ENCODE results near the gene DUSP9.
"Not testable (repeated sequence)": the region's sequence is repeated elsewhere in the genome, so short reads cannot be mapped to it uniquely, and the experiment has no call there.

Gene DUSP9, protein sequence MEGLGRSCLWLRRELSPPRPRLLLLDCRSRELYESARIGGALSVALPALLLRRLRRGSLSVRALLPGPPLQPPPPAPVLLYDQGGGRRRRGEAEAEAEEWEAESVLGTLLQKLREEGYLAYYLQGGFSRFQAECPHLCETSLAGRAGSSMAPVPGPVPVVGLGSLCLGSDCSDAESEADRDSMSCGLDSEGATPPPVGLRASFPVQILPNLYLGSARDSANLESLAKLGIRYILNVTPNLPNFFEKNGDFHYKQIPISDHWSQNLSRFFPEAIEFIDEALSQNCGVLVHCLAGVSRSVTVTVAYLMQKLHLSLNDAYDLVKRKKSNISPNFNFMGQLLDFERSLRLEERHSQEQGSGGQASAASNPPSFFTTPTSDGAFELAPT

DNA sequence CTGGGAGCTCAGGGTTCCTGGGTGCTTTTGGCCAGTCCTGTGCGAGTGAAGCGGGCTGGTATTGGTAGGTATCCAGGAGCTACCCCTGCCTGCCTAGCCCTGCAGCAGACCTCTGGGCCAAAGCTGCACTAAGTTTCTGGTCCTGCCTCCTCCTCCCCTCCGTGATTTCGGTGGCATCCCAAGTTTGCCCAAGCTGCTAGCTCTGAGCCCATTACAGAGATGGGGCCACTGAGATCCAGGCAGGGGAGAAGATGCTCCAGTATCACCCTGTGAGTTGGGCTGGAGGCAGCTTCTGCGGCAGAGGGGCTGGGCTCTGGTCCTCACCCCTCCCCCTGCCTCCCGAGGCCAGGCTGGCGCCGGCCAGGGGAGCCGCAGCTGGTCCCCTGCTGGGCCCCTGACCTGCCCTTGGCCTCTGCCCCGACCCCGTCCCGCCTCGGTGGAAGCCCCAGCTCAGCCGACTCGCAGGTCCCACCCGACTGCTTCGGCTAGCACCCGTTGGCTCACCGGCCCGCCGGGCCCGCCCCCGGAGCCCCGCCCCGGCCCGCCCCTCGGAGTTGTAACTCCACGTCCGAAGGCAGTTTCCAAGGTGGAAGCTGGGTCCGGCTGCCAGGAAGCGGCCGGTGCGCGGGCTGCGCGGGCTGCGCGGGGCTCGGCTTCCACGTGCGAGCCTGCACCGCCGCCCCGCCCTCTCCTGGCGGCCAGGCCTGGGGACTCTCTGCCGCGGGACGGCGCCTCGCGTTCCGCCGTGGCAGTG is at the start of gene DUSP9:
Gene DUSP9 (plus strand): TSS at position 584 of the 754 bp plus-strand sequence. CDS start 751 bp downstream, outside the sequence.
- no peak for DNase-seq

DNA sequence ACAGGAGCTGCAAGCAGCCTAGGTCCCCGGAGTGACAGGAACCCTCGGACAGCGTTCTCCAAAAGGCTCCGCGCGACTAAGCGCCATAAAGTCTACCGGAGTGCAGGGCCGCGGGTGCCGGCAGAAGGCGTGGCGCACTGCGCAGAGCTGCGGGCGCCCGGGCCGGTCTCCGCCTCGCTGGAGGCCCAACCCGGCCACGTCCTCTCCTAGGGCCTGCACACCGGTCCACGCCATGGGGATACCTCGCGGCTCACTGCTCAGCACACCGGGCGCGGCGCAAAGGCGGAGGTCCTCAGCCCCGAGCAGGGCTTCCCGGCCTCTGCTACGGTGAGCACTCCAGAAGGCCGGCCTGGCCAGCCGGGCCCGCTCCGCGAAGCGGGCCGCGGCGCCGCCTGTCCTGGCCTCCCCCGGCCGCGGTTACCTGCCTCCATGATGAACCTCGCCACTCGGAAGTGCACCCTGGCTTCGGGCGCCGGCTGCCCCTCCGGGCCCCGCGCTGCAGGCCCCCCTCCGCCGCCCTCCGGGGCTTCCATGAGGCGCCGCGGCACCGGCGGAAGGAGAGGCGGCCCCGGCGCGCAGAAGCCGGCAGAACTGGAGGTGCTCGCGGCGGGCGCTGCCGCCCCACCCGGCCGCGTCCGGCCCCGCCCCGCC is 48.3 kb upstream of the DUSP9 start, which contains the start of gene CCNQ:
Gene CCNQ (minus strand): TSS at position 599 of the 651 bp plus-strand sequence. CDS start 66 bp downstream, at position 533.
- DNase-seq, result peak; percentile 13

DNA sequence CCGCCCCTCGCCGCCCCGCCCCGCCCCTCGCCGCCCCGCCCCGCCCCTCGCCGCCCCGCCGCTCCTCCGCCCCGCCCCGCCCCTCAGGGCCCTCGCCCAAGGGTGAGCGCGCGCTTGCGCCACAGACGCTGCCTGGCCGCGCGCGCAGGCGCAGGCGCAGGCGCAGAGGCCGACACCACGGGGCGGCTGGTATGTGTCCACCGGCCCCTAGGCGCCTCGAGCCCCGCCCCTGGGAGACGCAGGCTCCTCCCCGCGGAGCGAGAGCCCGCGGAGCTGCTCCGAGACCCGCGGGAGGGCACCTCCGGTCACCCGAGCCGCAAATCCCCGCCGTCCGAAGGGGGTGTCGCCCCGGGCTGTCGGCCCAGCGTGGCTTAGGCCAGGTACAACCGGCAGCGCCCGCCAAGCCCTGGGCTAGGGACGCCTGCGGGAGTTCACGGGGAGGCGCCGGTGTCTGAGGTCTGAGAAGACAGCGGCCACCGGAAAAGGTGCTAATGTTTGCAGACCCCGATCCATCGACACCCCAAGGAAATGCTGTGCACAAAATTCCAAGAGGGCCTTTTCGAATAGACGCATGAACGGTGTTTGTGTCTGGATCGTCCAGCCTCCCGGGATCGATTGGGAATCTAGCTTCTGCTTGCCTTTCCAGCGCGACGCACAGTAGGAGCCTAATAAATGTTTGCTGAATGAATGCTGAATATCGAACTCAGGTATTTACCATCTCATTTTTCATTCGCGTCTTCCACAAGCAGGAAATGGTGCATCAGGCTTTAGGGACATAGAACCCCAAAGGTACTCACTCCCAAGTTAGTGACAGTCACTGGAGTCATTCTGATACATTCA is 47.6 kb upstream of the DUSP9 start:
- DNase-seq, result peak; percentile 84

DNA sequence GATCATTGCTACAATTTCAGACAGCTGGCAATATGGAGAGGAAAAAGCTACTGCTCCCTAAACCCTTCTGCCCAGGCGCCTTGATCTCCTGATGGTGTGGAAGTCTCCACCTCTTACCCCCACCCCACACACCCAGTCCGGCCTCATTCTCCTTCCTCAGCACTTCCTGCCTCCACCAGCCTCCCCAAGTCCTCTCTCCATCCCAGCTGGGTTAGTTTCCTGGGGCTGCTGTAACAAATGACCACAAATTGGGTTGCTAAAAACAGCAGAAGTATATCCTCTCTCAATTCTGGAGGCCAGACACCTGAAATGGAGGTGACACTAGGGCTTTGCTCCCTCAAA is 47.0 kb upstream of the DUSP9 start:
- DNase-seq, result peak; percentile 17

DNA sequence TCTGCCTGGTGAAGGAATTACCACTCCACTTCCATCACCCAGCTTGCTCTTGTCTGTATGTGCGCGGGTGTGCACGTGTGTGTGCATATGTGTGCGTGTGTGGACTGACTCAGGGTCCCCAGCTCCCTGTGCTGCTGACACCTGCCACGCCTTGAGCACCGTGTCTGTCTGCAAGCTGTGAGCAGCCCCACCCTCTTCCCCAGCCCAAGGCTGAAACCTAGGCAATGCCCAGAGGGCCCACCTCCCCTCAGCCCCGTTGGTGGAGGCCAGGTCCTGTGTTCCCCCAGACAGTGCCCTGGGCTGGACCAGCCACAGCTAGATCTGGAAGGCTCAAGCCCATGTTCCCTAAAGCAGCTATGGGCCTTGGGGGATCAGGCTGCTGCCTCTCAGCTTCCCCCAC is 46.1 kb upstream of the DUSP9 start:
- DNase-seq, result no peak

DNA sequence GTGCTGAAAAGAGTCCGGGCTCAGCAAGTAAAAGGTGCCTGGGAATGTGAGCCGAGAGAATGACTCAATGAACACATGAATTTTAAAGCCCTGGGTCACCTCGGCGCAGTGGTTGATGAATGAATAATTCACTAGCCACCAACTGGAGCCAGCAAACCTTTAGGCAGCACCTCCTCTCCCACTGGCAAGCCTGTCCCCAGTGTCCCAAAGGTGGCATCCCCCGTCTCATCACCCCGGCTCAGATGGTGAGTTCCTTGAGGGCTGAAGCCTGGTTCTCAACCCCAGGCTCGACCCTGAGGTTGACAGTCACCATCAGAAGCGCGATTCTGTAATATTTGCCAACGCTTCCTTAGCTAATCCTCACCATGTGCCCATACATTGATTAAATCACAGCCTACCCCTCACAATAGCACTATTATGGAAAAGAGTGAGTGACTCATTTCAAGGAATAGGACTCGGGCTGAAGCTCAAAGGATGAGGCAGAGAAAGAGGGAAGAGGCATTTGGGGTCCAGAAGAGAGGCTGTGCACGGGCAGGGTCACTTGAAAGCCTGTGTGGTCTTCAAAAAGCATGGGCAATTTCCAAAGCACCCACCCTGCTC is 45.4 kb upstream of the DUSP9 start:
- DNase-seq, result no peak

DNA sequence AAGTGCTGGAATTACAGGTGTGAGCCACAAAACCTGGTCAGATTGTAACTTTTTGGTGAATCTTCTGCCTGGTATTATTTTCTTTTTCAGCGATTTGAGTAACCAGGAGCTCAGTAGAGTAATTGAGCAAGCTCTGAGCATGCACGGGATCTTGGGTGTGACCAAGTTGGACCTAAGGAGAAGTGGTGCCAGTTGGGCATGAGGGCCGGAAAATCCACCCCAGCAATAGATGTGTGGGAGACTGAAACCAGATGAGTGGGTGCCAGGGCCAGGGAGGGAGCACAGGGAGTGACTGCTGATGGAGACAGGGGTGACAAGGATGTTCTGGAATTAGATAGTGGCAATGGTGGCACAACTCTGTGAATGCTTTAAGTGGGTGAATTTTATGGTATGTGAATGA is 44.4 kb upstream of the DUSP9 start:
- DNase-seq, result no peak

DNA sequence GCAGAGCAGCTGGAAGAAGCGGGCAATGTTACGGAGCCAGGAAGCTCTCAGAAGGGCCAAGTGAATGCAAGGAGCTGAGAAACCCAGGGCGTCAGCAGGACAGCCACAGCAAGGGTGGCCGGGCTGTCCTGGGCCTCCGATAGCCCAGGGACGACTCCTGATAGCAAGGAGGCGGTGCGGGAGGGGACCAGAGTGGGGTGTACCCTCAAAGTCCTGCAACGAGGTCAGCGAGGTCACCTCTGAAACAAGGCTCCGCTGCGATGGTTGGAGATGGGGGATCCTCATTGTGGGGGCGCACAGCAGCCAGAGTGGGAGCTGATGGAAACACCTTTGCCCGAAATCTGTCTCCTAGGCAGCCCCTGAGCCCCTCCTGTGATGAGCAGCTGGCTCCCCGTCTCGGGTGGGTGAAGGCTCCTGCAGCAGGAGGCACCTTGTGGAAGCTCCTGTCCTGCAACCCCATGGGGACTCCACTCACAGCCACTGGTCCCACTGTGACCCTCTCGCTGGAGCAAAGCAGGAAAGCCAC is 43.8 kb upstream of the DUSP9 start:
- DNase-seq, result no peak

DNA sequence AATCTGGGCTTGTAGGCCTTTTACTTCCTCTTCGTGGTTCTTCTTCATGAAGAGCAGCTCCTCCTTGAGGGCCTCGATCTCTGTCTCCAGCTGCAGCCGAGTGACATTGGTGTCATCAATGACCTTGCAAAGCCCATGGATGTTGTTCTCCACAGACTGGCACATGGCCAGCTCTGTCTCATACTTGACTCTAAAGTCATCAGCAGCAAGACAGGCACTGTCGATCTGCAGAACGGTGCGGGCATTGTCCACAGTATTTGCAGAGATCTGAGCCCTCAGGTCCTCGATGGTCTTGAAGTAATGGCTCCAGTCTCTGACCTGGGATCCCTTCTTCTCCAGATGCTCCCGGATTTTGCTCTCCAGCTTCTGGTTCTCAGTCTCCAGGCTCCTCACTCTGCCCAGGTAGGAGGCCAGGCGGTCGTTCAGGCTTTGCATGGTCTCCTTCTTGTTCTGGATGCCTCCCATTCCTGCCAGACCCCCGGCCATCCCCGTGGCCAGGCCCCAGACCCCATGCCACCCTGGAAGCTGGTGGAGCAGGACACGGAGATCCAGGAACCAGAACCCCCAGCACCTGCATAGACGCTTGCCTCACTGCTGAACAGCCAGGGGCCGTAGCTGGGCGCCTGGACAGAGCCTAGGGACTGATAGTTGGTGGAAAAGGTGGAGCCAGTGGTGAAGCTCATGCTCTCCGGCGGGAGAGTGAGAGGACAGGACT is 42.2 kb upstream of the DUSP9 start:
- not testable (repeated sequence) for DNase-seq

DNA sequence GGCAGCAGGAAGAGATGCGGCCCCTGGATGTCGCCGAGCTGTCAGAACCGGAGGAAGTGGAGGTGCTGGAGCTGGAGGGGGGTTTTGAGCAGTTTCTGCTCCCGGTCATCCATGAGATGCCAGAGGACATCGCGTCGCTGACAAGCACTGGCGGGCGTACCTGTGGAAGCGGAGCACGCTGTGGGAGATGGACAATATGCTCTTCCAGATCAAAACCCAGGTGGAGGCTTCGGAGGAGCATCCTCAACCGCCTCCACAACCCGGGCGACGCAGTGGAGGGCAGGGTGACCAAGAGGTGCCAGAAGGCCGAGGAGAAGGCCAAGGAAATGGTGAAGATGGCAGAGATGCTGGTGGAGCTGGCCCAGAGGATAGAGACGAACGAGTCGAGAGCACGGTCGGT is 40.5 kb upstream of the DUSP9 start:
- DNase-seq, result no peak

DNA sequence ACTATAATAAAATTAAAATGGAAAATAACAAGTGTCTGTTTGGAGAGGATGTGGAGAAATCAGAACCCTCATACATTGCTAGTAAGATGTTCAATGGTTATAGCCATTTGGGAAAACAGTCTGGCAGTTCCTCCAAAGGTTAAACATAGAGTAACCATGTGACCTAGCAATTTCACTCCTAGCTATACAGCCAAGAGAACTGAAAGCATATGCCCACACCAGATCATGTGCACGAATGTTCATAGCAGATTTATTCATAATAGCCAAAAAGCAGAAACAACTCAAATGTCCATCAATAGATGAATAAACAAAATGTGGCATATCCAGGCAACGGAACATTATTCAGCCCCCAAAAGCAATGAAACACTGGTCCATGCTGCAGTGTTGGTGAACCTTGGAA is 38.6 kb upstream of the DUSP9 start:
- DNase-seq, result no peak

DNA sequence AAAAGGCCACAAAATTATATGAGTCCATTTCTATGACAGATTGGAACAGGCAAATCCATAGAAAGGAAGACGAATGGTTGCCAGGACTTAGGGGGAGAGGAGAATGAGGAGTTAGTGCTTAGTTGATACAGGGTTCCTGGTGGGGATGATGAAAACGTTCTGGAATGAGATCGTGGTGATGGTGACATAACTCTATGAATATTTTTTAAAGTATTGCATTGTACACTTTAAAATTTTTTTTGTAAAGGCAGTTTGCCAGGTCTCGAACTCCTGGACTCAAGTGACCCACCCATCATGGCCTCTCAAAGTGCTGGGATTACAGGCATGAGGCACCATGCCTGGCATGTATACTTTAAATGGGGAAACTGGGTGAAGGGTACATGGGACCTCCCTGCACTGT is 38.2 kb upstream of the DUSP9 start:
- no peak for DNase-seq

DNA sequence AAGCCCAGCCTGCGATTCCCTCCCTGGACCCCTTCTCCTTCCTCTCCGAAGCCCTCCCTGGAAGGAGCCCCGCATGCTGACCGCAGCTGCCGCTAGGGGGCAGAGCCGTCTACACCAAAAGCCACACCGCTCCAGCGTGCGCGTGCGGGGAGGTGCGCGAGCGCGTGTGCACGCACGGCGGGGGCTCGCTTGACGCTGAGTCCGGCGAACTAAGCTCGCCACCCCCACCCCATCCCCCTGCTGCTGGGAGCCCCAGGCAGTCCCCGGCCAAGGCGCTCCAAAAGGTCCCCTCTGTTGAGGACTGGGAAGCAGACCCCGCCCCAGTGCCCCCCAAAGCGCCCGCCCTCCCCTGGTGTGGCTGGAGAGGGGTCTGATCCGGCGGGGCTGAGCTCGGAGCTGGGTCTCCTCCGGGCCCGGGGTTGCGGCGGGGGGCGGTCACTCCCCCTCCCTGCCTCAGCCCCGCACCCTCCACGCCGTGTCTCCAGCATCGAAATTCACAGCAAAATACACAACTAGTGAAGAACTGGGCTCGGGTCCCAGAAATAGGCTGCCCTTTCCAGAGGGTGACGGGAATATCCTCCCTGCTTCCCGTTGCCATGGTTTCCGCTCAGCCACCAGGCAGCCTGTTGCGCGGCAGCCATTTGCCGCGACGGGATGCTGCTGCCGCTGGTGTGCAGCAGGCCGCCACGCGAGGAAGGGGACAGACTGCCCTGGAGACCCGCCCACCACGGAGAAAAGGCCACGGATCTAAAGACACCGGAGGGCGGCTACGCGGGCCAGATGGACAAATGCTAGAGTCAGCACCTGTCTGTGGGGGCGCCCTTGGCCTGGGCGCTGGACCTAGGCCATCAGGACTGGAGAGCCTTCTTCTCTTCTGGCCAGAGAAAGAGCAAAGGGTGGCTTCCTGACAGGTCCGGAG is 36.8 kb upstream of the DUSP9 start:
- peak; percentile 53 for DNase-seq

DNA sequence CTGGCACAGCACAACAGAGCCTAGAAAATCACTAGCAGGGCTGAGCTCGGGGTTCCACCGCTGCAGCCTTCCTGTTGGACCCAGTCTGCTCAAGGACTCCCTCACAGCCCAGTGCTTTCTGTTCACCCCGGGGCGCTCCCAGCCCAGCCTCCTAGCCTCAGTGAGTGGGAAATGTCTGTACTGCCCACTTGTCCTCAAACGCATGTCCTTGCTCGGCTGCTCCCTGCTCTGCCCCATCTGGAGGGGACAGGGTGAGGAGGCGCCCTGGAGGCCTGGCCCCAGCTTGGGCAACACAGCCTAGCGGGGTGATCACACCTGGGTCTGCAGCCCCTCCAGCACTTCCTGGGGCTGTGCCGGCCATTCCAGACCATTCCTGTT is 36.2 kb upstream of the DUSP9 start:
- DNase-seq, result no peak

DNA sequence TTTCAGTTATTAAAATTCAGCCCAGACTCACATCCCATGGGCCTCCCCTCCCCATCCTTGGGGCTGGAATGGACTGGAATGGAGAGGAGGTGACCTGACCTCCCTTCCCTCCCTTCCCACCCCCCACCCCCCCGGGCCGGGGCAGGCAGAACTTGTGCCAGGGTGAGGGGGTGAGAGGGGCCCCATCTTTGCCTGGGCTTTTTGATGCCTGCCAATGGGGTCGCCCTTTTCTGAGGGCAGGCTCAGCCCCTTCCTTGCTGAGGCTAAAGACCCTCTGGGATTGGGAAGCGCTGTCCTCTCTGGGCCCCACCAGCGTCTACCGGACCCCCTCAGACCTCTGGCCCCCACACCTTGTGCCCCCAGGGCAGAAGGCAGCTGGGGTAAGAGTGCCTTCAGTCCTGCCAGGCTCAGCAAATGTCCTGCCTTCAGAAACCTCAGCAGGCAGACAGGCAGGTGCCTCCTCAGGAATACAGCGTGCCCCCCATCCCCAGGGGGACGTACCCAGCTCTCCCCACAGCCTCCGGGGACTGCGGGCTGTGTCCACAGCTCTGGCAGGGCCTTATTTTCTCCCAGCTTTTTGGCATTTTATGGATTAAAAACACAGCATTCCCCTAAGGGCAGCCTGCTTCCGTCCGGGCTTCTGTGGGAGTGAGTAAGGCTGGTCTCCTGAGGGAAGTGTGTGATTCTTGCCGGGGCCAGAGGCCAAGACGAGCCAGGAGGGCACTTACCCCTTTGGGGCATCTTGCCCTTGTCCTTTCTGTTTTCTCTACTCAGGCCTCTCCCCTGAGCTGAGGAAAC is 35.5 kb upstream of the DUSP9 start:
- DNase-seq, result no peak

DNA sequence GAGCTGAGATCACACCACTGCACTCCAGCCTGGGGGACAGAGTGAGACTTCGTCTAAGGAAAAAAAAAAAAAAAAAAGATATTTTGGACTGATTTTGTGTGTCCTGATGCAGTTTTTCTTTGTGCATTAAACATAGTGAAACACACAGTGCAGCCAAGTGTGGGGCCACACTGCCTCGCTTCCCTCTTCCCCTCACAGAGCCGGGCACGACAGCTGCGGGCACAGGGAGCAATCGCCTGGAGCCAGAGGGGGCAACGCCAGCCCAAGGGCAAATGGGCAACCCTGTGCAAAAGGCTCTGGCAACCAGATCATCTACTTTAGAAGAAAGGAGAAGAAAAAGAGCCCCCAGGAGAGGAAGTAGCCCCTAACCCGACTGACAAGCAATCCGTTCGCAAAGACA is 34.6 kb upstream of the DUSP9 start:
- DNase-seq, result no peak

DNA sequence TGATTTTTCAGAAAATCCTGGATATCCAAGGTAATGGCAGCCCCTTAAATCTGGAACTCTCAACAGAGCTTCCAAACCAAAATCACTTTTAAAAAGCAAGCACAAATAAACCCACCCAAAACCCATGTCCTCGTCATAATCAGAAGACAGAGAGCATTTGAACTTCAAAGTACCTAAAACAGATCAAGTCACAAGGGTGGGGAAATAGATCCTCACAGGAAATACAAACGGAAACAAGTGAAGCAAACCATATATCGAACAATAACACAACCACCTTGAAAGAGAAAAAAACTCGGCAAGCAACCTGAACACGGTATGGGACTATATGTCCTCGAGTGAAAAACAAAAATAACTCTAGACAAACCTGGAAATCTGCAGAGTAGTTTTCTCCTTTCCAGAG is 32.2 kb upstream of the DUSP9 start:
- DNase-seq, result no peak

DNA sequence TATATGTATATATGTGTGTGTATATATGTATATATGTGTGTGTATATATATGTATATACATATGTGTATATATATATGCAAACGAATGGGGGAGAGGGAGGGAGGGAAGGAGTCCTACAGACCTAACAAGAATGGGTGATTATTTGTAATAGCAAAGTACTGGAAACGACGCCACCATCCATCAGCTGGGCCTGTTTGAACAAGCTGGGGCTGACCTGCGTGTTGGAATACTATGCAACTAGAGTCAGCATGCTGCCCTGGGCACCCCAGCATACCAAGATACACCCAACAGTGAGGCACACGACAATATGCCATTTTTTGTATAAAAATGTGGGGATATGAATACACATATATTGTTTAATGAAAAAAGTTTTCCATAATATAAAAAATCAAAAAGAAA is 26.4 kb upstream of the DUSP9 start:
- no peak for DNase-seq

DNA sequence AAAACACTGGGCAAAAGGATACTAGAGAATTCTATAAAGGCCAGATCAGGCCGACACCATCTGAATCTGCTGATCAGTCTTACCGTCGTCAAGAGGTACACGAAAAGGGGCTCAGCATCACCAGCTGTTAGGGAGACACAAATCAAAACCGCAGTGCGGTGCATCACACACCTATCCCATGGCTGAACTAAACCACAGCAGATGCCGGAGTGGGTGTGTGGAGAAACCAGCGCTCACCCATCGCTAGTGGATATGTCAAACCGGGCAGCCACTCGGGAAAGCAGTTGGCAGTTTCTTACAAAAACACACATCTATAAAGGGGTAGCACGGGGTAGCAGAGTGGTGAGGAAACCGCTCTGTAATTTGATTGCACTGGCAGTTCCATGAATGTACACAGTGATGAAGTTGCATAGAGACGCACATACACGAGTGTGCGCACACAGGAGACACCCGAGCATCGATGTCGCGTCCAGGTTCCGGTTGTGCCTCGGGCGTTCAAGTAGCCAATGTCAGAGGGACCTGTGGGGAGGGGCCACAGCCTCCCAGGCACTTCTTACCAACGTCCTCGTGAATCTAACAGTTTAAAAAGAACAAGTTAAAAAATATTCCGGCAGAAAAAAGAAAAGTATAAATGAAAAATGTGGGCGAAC is 24.9 kb upstream of the DUSP9 start:
- DNase-seq, result no peak
